Muscle layer of duodenum (tissue), 2 donors: Measurements from ENCODE around the gene TRPT1.
A peak's percentile ranks its signal among the peaks of the same experiment; 100 is the strongest.

Experiments
- H3K27ac ChIP-seq: one replicate; pipeline ENCODE4 v1.7.0; 2013; ENCODE audit warnings: mild to moderate bottlenecking, low read length
- H3K27me3 ChIP-seq: one replicate; pipeline ENCODE4 v1.7.0; 2013; ENCODE audit warnings: low read depth, mild to moderate bottlenecking, control low read depth, low read length
- H3K36me3 ChIP-seq, 2 donors: one replicate each; pipeline ENCODE4 v1.7.0; 2013; ENCODE audit warnings: low read length in 2 of 2, control low read depth in 1 of 2, mild to moderate bottlenecking in 1 of 2; ENCODE audit not compliant: insufficient read depth in 2 of 2, control insufficient read depth in 1 of 2
- H3K4me1 ChIP-seq, 2 donors: one replicate each; pipeline ENCODE4 v1.7.0; 2013; ENCODE audit warnings: low read length in 2 of 2, mild to moderate bottlenecking in 2 of 2, control low read depth in 1 of 2, moderate library complexity in 1 of 2; ENCODE audit not compliant: insufficient read depth in 2 of 2, control insufficient read depth in 1 of 2
- H3K4me3 ChIP-seq, 2 donors: one replicate each; pipeline ENCODE4 v1.7.0; 2013; ENCODE audit warnings: low read length in 2 of 2, low read depth in 1 of 2, mild to moderate bottlenecking in 1 of 2
- H3K9me3 ChIP-seq, 2 donors: one replicate each; pipeline ENCODE4 v1.7.0; 2013; ENCODE audit warnings: low read length in 2 of 2, control low read depth in 1 of 2, mild to moderate bottlenecking in 1 of 2; ENCODE audit not compliant: control insufficient read depth in 1 of 2
- donor health status: healthy.

Gene TRPT1

DNA sequence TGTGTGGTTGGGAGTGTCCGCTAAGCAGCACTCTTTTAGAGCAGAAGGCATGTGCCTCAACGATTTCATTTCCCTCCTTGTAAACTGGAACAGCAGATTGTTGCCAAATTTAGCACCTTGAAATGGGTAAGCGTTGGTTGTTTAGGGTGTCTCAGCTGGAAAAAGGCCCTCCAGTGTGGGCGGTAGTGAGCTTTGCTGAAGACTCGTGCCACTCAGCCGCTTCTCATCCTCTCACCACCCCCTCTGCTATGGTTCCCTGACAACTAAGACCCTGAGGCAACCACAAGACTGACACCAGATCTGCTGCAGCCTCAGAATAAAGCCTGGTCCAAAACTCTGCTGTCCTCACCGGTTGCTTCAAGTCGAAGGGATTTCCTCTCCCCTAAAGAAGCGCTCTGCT is 29.4 kb downstream of the TRPT1 start:
- no peaks in the 10 kb centered on the region for H3K4me1 ChIP-seq
- H3K27me3 ChIP-seq: no peaks in the 10 kb centered on the region
- H3K36me3 ChIP-seq: peaks cover 67 to 82% of the 10 kb centered on the region in 2 donors

DNA sequence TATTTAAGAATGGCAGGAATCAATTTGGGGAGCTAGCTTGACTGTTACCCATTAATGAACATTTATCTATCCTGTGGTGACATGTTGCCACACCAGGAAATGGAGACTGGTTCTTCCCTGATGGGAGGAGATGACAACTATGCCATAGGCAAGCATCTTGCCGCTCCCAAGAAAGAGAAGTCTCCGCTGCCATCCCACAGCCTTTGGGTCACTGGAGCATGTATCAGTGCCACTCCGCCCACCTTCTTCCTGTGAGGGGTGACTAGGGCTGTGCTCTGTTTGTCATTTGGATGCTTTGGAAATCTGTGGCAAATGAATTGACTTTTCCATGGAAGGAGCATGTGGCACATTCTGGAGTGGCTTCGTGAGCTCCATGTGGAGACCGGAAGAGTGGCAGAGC is 33.6 kb downstream of the TRPT1 start:
- no peaks in the 10 kb centered on the region for H3K9me3 ChIP-seq
- no peak overlapping the region for H3K4me3 ChIP-seq
- no peaks in the 10 kb centered on the region for H3K27me3 ChIP-seq
- H3K27ac ChIP-seq: no peak overlapping the region
- H3K4me1 ChIP-seq: peaks cover 0 to 5% of the 10 kb centered on the region in 2 donors
- peaks cover 45 to 49% of the 10 kb centered on the region in 2 donors for H3K36me3 ChIP-seq

More for the DNA sequence above, 29.4 kb downstream of the TRPT1 start:
- Histone ChIP-seq H3K9me3 (no peaks in the 10 kb centered on the region), H3K4me3 (no peak overlapping the region), H3K27ac (no peak overlapping the region)

DNA sequence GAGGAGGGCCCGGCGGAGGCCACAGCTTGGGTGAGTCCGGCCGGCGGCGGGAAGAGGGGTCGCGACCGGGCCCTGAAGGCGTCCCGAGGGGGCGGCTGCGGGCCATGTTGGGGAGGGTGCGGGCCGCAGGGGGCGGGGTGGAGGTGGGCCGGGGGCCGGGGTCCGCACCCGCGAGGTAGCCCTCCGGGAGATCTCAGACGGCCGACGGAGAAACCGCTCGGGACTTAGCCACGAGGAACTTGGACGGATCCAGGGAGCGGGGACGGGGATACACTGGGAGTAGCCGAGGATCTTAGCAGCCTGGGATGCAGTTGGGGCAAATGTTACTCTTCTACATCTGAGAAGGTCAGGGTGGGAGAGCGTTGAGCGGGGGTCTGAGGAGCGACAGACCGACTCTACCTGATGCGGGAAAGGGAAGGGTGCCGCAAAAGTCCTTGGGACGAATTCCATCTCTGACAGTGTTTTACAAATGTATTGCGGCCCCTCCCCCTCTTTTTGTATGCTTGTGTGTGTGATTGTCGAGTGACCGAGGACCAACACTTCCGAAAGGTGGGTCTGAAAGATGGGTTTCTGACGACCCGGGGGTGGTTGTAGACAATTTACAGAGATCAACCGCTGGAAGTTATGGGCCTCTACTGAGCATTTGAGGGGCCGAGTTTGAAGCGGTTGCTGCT is 39.4 kb downstream of the TRPT1 start:
- H3K36me3 ChIP-seq: no peaks in the 10 kb centered on the region
- H3K9me3 ChIP-seq: no peaks in the 10 kb centered on the region
- no peak overlapping the region for H3K27ac ChIP-seq
- no peak overlapping the region for H3K4me3 ChIP-seq
- peaks cover 12 to 33% of the 10 kb centered on the region in 2 donors for H3K4me1 ChIP-seq
- no peaks in the 10 kb centered on the region for H3K27me3 ChIP-seq

DNA sequence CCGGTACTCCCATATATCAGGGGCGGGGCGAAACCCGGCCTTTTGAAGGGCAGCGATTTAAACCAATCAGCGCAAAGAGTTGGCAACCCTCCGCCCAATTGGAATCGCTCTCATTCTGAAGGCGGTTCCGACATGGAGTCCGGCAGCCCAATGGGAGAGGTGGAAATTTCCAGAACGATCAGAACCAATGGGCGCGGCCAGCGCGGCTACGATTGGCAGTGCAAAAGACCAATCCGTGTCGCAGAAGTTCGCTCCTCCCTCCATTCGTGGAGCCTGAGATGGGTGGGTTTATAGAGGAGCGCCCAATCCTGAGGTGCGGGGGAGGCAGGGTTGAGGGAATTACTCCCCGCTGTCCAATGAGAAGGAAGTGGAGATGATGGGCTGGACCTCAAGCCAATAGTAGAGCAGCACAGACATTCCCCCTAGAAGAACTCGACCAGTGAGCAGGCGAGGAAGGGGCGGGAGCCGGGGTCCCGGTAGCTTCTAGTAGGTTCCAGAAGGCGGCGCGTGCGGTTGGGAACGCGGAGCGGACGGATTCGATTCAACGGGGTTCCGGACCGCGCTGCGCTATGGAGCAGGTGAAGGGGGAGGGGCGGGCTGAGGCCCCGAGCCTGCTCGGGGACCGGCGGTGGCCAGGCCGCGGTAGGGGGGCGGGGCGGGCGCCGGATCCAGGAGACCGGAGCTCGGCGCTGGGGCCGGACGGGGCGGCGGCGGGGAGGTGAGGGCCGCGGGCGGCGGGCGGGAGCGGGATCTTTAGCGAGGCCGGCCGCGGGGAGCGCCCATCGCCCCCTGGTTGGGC is 40.1 kb downstream of the TRPT1 start, which contains the start of gene STIP1:
TSS of gene STIP1 (plus strand) at position 479 of the 799 bp plus-strand sequence. CDS start at position 570, 91 bp downstream.
- no peaks in the 10 kb centered on the region for H3K27me3 ChIP-seq
- H3K27ac ChIP-seq: peak within 1 kb of the TSS; percentile 91
- no peaks in the 10 kb centered on the region for H3K36me3 ChIP-seq
- H3K9me3 ChIP-seq: no peaks in the 10 kb centered on the region
- H3K4me3 ChIP-seq: peak within 1 kb of the TSS; percentile 74 to 78
- peaks cover 17 to 40% of the 10 kb centered on the region in 2 donors for H3K4me1 ChIP-seq

DNA sequence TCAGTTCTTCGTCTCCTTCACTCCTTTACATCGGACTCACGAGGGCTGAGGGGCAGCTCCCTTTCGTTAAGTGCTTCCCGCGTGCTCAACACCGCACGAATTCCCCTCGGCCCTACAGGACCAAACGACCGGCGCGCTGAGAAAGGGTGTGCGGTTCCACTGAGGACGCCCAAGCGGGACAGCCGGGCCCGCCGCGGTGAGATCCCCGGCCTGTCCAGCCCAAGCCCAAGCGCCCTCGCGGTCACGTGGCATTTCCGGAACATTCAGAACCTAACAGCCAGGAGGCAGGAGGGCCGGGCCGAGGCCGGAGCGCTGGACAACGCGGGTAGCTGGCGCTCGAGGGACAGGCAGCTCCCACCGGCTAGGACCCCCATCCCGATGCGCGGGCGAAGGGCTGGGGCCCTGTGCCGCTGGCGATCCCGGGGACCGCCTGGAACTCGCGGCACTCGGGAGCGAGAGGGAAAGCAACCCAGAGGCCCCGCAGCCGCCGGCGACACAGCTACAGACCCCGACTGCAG is 40.8 kb downstream of the TRPT1 start:
- Histone ChIP-seq H3K27ac (peak overlapping the region; percentile 91), H3K4me1 (peaks cover 22 to 45% of the 10 kb centered on the region in 2 donors), H3K4me3 (peak overlapping the region; percentile 74 to 78)

DNA sequence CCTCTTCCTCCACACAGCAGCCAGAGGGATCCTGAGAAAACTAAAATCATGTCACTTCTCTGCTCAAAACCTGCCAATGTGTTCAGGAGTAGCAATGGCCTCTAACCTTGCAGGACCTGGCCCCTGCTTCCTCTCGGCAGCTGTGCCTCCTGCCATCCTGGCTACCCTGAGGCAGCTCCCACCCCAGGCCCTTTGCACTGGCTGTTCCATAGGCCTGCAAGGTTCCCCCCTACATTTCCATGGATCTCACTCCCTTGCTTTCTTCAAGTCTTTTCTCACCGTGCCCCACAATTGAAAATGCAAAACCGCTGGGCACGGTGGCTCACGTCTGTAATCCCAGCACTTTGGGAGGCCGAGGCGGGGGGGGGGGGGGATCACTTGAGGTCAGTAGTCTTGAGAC is 42.1 kb downstream of the TRPT1 start:
- H3K36me3 ChIP-seq: no peaks in the 10 kb centered on the region
- H3K9me3 ChIP-seq: no peaks in the 10 kb centered on the region
- H3K4me1 ChIP-seq: peaks cover 22 to 45% of the 10 kb centered on the region in 2 donors
- no peaks in the 10 kb centered on the region for H3K27me3 ChIP-seq
- H3K27ac ChIP-seq: no peak overlapping the region
- no peak overlapping the region for H3K4me3 ChIP-seq

More for the DNA sequence above, 40.8 kb downstream of the TRPT1 start:
- Histone ChIP-seq H3K36me3 (no peaks in the 10 kb centered on the region), H3K27me3 (no peaks in the 10 kb centered on the region), H3K9me3 (no peaks in the 10 kb centered on the region)

DNA sequence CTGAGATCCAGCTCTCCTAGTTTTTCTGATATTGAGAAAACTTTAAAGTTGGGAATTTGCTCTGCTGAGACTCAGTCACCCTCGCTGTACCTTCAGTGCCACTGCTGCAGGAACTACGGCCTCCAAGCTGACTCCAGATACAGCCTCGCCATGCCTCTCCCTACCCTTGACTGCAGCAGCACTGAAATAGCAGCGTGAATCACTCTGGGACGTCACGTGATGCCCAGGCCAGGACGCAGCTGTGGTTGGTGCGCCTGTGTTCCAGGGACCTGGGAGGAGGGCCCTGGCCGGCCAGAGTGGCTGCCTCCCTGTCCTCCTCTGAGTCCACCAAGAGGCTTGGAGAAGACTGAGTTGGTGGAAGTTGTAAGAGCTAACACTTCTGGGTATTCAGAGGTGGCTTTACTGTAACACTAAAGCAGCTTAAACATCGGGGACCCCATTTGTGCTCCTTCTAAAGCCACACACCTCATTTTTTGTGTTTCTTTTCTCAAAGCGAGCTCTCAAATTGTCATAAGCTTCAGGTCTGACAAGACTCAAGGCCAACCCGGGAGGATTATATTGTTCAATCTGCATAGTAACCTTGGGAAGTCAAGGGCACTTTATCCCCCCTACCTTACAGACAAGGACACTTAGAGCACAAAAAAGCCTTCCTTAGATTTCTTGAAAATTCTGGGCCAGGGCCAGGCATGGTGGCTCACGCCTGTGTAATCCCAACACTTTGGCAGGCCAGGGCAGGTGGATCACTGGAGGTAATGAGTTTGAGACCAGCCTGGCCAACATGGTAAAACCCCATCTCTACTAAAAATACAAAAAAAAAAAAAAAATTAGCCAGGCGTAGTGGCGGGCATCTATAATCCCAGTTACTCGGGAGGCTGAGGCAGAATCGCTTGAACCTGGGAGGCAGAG is 44.2 kb downstream of the TRPT1 start:
- H3K4me3 ChIP-seq: peak overlapping the region; percentile 28 to 42
- H3K4me1 ChIP-seq: peaks cover 22 to 40% of the 10 kb centered on the region in 2 donors
- H3K27ac ChIP-seq: peak overlapping the region; percentile 86
- no peaks in the 10 kb centered on the region for H3K36me3 ChIP-seq
- H3K27me3 ChIP-seq: no peaks in the 10 kb centered on the region
- H3K9me3 ChIP-seq: no peaks in the 10 kb centered on the region

DNA sequence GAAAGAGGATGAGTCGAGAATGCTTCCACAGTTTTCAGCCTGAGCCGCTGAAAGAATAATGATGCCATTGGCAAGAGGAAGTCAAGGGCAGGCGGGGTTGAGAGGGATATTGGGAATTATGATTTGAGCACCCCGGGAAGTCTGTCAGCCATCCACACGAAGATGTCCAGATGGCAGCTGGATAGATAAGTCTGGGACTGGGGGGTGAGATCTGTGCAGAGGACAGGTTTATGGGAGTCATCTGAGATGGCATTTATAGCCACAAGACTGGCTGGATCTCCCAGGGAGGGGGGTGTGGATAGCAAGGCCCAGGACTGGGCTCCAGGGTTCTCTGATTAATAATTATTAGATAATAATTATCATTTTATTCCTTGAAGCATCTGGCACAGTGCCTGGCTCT is 45.1 kb downstream of the TRPT1 start:
- no peaks in the 10 kb centered on the region for H3K27me3 ChIP-seq
- no peaks in the 10 kb centered on the region for H3K36me3 ChIP-seq
- peak overlapping the region in 1 of 2 donors; percentile 28 for H3K4me3 ChIP-seq
- no peaks in the 10 kb centered on the region for H3K9me3 ChIP-seq
- peak overlapping the region; percentile 86 for H3K27ac ChIP-seq
- peaks cover 22 to 40% of the 10 kb centered on the region in 2 donors for H3K4me1 ChIP-seq

DNA sequence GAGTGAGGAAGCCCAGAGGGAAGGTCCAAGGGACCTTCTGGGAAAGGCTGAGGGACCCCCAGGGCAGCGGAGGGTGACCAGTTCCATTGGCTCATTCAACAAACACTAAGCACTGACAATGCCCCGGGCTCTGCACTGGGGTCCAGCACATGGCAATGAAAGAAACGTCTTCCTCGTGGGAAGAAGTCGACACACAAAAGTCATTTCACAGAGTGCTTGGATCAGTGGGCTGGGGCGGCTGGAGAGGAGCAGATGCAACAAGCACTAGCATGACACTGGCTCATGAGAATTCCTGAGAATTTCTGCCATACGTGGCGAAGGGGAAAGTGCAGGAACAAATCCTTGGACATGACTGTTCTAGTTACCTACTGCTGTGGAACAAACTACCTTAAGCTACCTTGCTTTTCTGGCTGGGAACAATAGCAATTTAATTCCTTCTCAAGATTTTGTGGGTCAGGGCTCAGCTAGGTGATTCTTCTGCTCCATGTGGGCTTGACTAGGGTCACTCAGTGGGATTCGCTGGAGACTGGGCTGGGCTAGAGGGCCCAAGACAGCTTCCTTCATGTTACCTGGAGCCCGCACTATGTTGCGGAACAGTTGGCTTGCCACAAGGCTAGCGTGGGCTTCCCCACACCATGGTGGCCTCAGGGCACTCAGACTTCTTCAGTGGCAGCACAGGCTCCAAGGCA is 46.9 kb downstream of the TRPT1 start:
- Histone ChIP-seq H3K9me3 (no peaks in the 10 kb centered on the region), H3K4me1 (peaks cover 18 to 30% of the 10 kb centered on the region in 2 donors), H3K27ac (no peak overlapping the region), H3K36me3 (no peaks in the 10 kb centered on the region), H3K4me3 (no peak overlapping the region), H3K27me3 (no peaks in the 10 kb centered on the region)

DNA sequence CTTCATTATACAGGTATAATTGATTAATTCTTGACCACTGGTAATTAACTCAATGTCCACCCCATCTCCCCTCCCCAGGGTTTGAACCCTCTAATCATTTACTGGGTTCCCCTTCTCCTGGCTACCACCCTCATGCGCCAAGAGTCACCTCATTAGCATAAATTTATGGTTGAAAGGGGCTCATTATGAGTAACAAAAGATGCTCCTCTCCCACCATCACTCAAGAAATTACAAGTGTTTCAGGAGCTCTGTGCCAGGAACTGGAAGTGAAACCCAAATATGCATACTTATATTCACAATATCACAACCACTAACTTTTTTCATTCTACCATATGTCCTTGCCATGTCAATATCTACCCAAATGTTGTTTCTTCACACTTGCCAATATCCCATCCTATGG is 47.8 kb downstream of the TRPT1 start:
- Histone ChIP-seq H3K36me3 (no peaks in the 10 kb centered on the region), H3K4me1 (peaks cover 14 to 21% of the 10 kb centered on the region in 2 donors), H3K27ac (no peak overlapping the region), H3K9me3 (no peaks in the 10 kb centered on the region), H3K4me3 (no peak overlapping the region), H3K27me3 (no peaks in the 10 kb centered on the region)
